Gastrocnemius medialis (tissue), 4 donors: ENCODE measurements around the gene MS4A4A. TPM values are rescaled to one million over a fixed set of nuclear protein-coding genes. Genes with fewer than 3 reads are reported as not detected.
"Not testable (repeated sequence)": the region's sequence is repeated elsewhere in the genome, so short reads cannot be mapped to it uniquely, and the experiment has no call there.

ENCODE experiments used
- ATAC-seq, 2 donors: fragments of 150-250 bp; one replicate each; pipeline ENCODE4 v1.9.1; 2016
- DNase-seq, 2 donors: peaks; one replicate each; pipeline ENCODE4 v3.0.0-alpha.2; 2019
- H3K27ac ChIP-seq, 4 donors: fragments of 200-600 bp; sonication (generic); 1 replicate in 1 of 4; 2 replicates in 3 of 4; pipeline ENCODE4 v1.5.1; 2016 to 2018; ENCODE audit warnings: mild to moderate bottlenecking in 2 of 4, moderate library complexity in 1 of 4
- H3K27me3 ChIP-seq, 3 donors: fragments of 200-600 bp; sonication (generic) in 2 of 3; 1 replicate in 1 of 3; 2 replicates in 2 of 3; pipeline versions ENCODE4 v1.5.1 to v1.6.0; 2016 to 2019; ENCODE audit warnings: mild to moderate bottlenecking in 1 of 3, moderate library complexity in 1 of 3
- H3K36me3 ChIP-seq, 2 donors: fragments of 200-600 bp; sonication (generic) in 1 of 2; one replicate each; pipeline ENCODE4 v1.5.1; 2017 to 2018
- H3K4me1 ChIP-seq, 2 donors: fragments of 200-600 bp; sonication (generic) in 1 of 2; one replicate each; pipeline ENCODE4 v1.5.1; 2016 to 2017; ENCODE audit warnings: mild to moderate bottlenecking in 2 of 2
- H3K4me3 ChIP-seq, 4 donors: fragments of 200-600 bp; sonication (generic) in 3 of 4; 1 replicate in 1 of 4; 2 replicates in 3 of 4; pipeline ENCODE4 v1.5.1; 2016 to 2019; ENCODE audit warnings: mild to moderate bottlenecking in 2 of 4
- H3K9me3 ChIP-seq, 3 donors: fragments of 200-600 bp; sonication (generic) in 2 of 3; 1 replicate in 1 of 3; 2 replicates in 2 of 3; pipeline ENCODE4 v1.5.1; 2016 to 2019
- CTCF ChIP-seq, 5 experiments: fragments of 450-650 bp in 3 of 5; fragments of 200-600 bp in 2 of 5; sonication (generic) in 2 of 5; IDR thresholded peaks in 4 of 5; conservative IDR thresholded peaks in 1 of 5; 1 replicate in 4 of 5; 2 replicates in 1 of 5; pipeline ENCODE4 v1.5.1; 2016 to 2019; ENCODE audit warnings: antibody characterized with exemption in 5 of 5, mild to moderate bottlenecking in 3 of 5, moderate library complexity in 3 of 5
- POLR2A ChIP-seq, 2 donors: fragments of 450-650 bp; IDR thresholded peaks; one replicate each; pipeline ENCODE4 v1.6.1; 2017; ENCODE audit warnings: antibody characterized with exemption in 2 of 2, mild to moderate bottlenecking in 2 of 2, moderate library complexity in 2 of 2
- in situ Hi-C, 4 donors: fragments of 200-750 bp; cut with MboI; loops; one replicate each; pipeline versions ENCODE4 v1.15.0 to v1.8.0; 2017; ENCODE audit warnings: low sequenced_read_pairs in 4 of 4
- intact Hi-C: fragments of 100-400 bp; cut with DNase I; formaldehyde crosslinking; loops from one replicate; pipeline ENCODE4 v1.15.1; 2023; ENCODE audit warnings: low total_unique reads
- total RNA-seq, 4 donors: library from RNA; depleted of rRNA; stranded (reverse); fragments of >200 nt; gene quantifications; one replicate each; pipeline versions ENCODE4 v1.1.0 to v1.2.3, GENCODE V29; 2016

MS4A4A gene
- total RNA-seq, 4 donors from 2014 or later, result 5.8 to 15.6 (median 8.4) TPM

- Histone ChIP-seq H3K27ac (no peak overlapping the region), H3K9me3 (peaks cover 0 to 10% (median 4%) of the 10 kb centered on the region in 3 donors), H3K27me3 (no peaks in the 10 kb centered on the region), H3K4me1 (no peaks in the 10 kb centered on the region), H3K4me3 (no peak overlapping the region), H3K36me3 (no peaks in the 10 kb centered on the region)
- intact Hi-C loops (no loop called here), in situ Hi-C loops (no loop called here)
- no peak for ATAC-seq
- no peak for TF ChIP-seq POLR2A (IDR thresholded peaks at IDR 0.05)
- TF ChIP-seq CTCF (IDR thresholded peaks at IDR 0.05 in 4 of 5, conservative IDR thresholded peaks at IDR 0.05 in 1 of 5), result no peak
- DNase-seq, result no peak
These were observed 6.0 kb upstream of the MS4A4A start for GRCh38 chr11:60274416-60274815.

- Histone ChIP-seq H3K27me3 (no peaks in the 10 kb centered on the region), H3K27ac (no peak overlapping the region), H3K36me3 (no peaks in the 10 kb centered on the region), H3K4me3 (peak overlapping the region in 1 of 4 donors; percentile 22), H3K9me3 (no peaks in the 10 kb centered on the region), H3K4me1 (no peaks in the 10 kb centered on the region)
- DNase-seq, result no peak
- TF ChIP-seq POLR2A (IDR thresholded peaks at IDR 0.05), result no peak
- no peak for TF ChIP-seq CTCF (IDR thresholded peaks at IDR 0.05 in 4 of 5, conservative IDR thresholded peaks at IDR 0.05 in 1 of 5)
- intact Hi-C loops, result no loop called here
- in situ Hi-C loops, result no loop called here
- ATAC-seq, result no peak
These were observed 1.0 kb downstream of the MS4A4A start for GRCh38 chr11:60281485-60281884.

- intact Hi-C loops, result no loop called here
- in situ Hi-C loops, result no loop called here
- H3K4me3 ChIP-seq, result peak overlapping the region in 2 of 4 donors; percentile 13 to 22
- H3K4me1 ChIP-seq, result no peaks in the 10 kb centered on the region
- no peaks in the 10 kb centered on the region for H3K36me3 ChIP-seq
- no peaks in the 10 kb centered on the region for H3K9me3 ChIP-seq
- H3K27ac ChIP-seq, result no peak overlapping the region
- no peak for ATAC-seq
- no peak for DNase-seq
- H3K27me3 ChIP-seq, result no peaks in the 10 kb centered on the region
- TF ChIP-seq CTCF (IDR thresholded peaks at IDR 0.05 in 4 of 5, conservative IDR thresholded peaks at IDR 0.05 in 1 of 5), result no peak
These were observed 1.8 kb downstream of the MS4A4A start for GRCh38 chr11:60282286-60282685.

GRCh38 chr11:60285411-60286126, 5.1 kb downstream of the MS4A4A start:
- H3K9me3 ChIP-seq, H3K4me1 ChIP-seq, H3K4me3 ChIP-seq, intact Hi-C loops, in situ Hi-C loops, H3K27ac ChIP-seq, H3K27me3 ChIP-seq, DNase-seq, ATAC-seq, H3K36me3 ChIP-seq: not testable (repeated sequence)

- TF ChIP-seq CTCF (IDR thresholded peaks at IDR 0.05 in 4 of 5, conservative IDR thresholded peaks at IDR 0.05 in 1 of 5), result no peak
- no peak for TF ChIP-seq POLR2A (IDR thresholded peaks at IDR 0.05)
- intact Hi-C loops (no loop called here), in situ Hi-C loops (no loop called here)
- ATAC-seq (no peak), DNase-seq (no peak)
- H3K4me3 ChIP-seq, result no peak overlapping the region
- no peak overlapping the region for H3K27ac ChIP-seq
- H3K27me3 ChIP-seq, result no peaks in the 10 kb centered on the region
- no peaks in the 10 kb centered on the region for H3K36me3 ChIP-seq
- no peaks in the 10 kb centered on the region for H3K4me1 ChIP-seq
- no peaks in the 10 kb centered on the region for H3K9me3 ChIP-seq
These were observed 8.1 kb downstream of the MS4A4A start for GRCh38 chr11:60288531-60288930.
